Posterior vena cava (tissue), 2 donors: ENCODE data around the gene SNX13. TPM values are rescaled to one million over a fixed set of nuclear protein-coding genes. Genes with fewer than 3 reads are reported as not detected.
"Not testable (repeated sequence)": the region's sequence is repeated elsewhere in the genome, so short reads cannot be mapped to it uniquely, and the experiment has no call there.

Source experiments
- DNase-seq: peaks from one replicate; pipeline ENCODE4 v3.0.0-alpha.2; 2020; ENCODE audit warnings: low spot score
- intact Hi-C, 2 donors: fragments of 100-400 bp; cut with DNase I; formaldehyde crosslinking; loops; one replicate each; pipeline versions ENCODE4 v1.14.1 to v1.14.2; 2022 to 2023
- total RNA-seq, 2 donors: library from RNA; stranded (reverse); fragmentation: NEBNext Ultra II Directional; extraction: Animal tissue kit (Norgen Biotek cat#: 25700); gene quantifications; one replicate each; pipeline ENCODE4 v1.2.1, GENCODE V29; 2021
- donor health status: DM: yes; HTN: yes; CAD: no.
- donor health status: DM: yes; HTN: yes; CAD: no.

Gene SNX13
- total RNA-seq, 2 donors from 2014 or later = 50.6 to 51.2 TPM

GRCh38 chr7:17921857-17922416 lies 18.4 kb downstream of the SNX13 start:
- DNase-seq = no peak
- intact Hi-C loops = no loop called here

- intact Hi-C loops = no loop called here
- DNase-seq = no peak
These were observed 22.5 kb downstream of the SNX13 start for GRCh38 chr7:17917842-17918241.

- DNase-seq = no peak
- intact Hi-C loops = no loop called here
These were observed 23.5 kb downstream of the SNX13 start for GRCh38 chr7:17916786-17917185.

GRCh38 chr7:17915796-17916195 lies 24.5 kb downstream of the SNX13 start:
- DNase-seq = no peak
- intact Hi-C loops = no loop called here

- intact Hi-C loops = no loop called here
- DNase-seq = no peak
These were observed 25.1 kb downstream of the SNX13 start for GRCh38 chr7:17915168-17915567.

GRCh38 chr7:17913250-17913649 lies 27.0 kb downstream of the SNX13 start:
- intact Hi-C loops = no loop called here
- DNase-seq = no peak

GRCh38 chr7:17912536-17913235 lies 27.6 kb downstream of the SNX13 start:
- no peak for DNase-seq

GRCh38 chr7:17912050-17912449 lies 28.2 kb downstream of the SNX13 start:
- intact Hi-C loops = no loop called here

More at GRCh38 chr7:17912536-17913235, 27.6 kb downstream of the SNX13 start:
- intact Hi-C loops = no loop called here

GRCh38 chr7:17910377-17910776 lies 29.9 kb downstream of the SNX13 start:
- intact Hi-C loops = no loop called here

More at GRCh38 chr7:17912050-17912449, 28.2 kb downstream of the SNX13 start:
- no peak for DNase-seq

GRCh38 chr7:17909310-17909709 lies 31.0 kb downstream of the SNX13 start:
- DNase-seq, intact Hi-C loops: not testable (repeated sequence)

More at GRCh38 chr7:17910377-17910776, 29.9 kb downstream of the SNX13 start:
- no peak for DNase-seq

- intact Hi-C loops = no loop called here
- DNase-seq = no peak
These were observed 33.3 kb downstream of the SNX13 start for GRCh38 chr7:17907014-17907413.

- intact Hi-C loops = no loop called here
- DNase-seq = no peak
These were observed 37.0 kb downstream of the SNX13 start for GRCh38 chr7:17903337-17903736.

GRCh38 chr7:17902599-17902998 lies 37.7 kb downstream of the SNX13 start:
- DNase-seq = no peak
- intact Hi-C loops = no loop called here

GRCh38 chr7:17900464-17900863 lies 39.8 kb downstream of the SNX13 start:
- intact Hi-C loops = no loop called here

GRCh38 chr7:17898111-17898510 lies 42.2 kb downstream of the SNX13 start:
- no peak for DNase-seq
- intact Hi-C loops = no loop called here

More at GRCh38 chr7:17900464-17900863, 39.8 kb downstream of the SNX13 start:
- no peak for DNase-seq

- intact Hi-C loops = no loop called here
- DNase-seq = no peak
These were observed 53.0 kb downstream of the SNX13 start for GRCh38 chr7:17887286-17887685.

- intact Hi-C loops = no loop called here
- no peak for DNase-seq
These were observed 57.6 kb downstream of the SNX13 start for GRCh38 chr7:17882685-17883084.

GRCh38 chr7:17879075-17879661 lies 61.1 kb downstream of the SNX13 start:
- DNase-seq = no peak
- intact Hi-C loops = no loop called here

GRCh38 chr7:17878627-17879026 lies 61.7 kb downstream of the SNX13 start:
- no peak for DNase-seq
- intact Hi-C loops = no loop called here

- intact Hi-C loops = no loop called here
- no peak for DNase-seq
These were observed 68.3 kb downstream of the SNX13 start for GRCh38 chr7:17871815-17872533.
